Endothelial cell of umbilical vein (primary cell): ENCODE measurements around the gene PSMB5. TPM values are rescaled to one million over a fixed set of nuclear protein-coding genes. Genes with fewer than 3 reads are reported as not detected.

Experiments used
- BruUV-seq: library from RNA; stranded (reverse); fragments of 400-500 nt; replicated peaks from 2 replicates; lab custom pipeline; 2021; lab: Mats Ljungman, UMichigan
- CTCF ChIA-PET: fragments of 300-600, 350-600 bp; sonication (Branson Sonifier 250); formaldehyde crosslinking; loops from one replicate; lab custom pipeline; 2021; ENCODE audit warnings: antibody characterized with exemption, inconsistent platforms; lab: Charles Lee
- POLR2A ChIA-PET: fragments of 300-600, 350-600 bp; sonication (Branson Sonifier 250); formaldehyde crosslinking; loops from one replicate; lab custom pipeline; 2021; ENCODE audit warnings: antibody characterized with exemption, inconsistent platforms; lab: Charles Lee
- DNase-seq: peaks from one replicate; pipeline ENCODE4 v3.0.0-alpha.2; 2011; ENCODE audit warnings: low read depth, low spot score
- FAIRE-seq: peaks from 2 replicates; lab custom pipeline; 2011; peaks lifted over from hg19 to GRCh38; lab: Jason Lieb, UNC
- H2AFZ ChIP-seq: 2 replicates; pipeline ENCODE4 v1.6.0; 2012; ENCODE audit warnings: low read depth, low read length, control low read depth, inconsistent platforms
- H3K27ac ChIP-seq: 2 replicates; pipeline ENCODE4 v1.5.1; 2011; ENCODE audit warnings: low read depth, mild to moderate bottlenecking, control low read depth, low read length, moderate library complexity; ENCODE audit not compliant: insufficient read depth
- H3K27me3 ChIP-seq, 2 experiments: 2 replicates each; pipeline versions ENCODE4 v1.6.0 to v1.6.1; 2011; ENCODE audit warnings: low read length in 2 of 2, mixed read lengths in 1 of 2; ENCODE audit not compliant: control insufficient read depth in 2 of 2, insufficient read depth in 2 of 2
- H3K36me3 ChIP-seq, 2 experiments: 2 replicates in 1 of 2; 3 replicates in 1 of 2; pipeline ENCODE4 v1.5.1; 2011; ENCODE audit warnings: low read length in 2 of 2, mild to moderate bottlenecking in 1 of 2, moderate library complexity in 1 of 2; ENCODE audit not compliant: control insufficient read depth in 2 of 2, insufficient read depth in 2 of 2; ENCODE audit errors: extremely low read depth in 1 of 2
- H3K4me1 ChIP-seq: 3 replicates; pipeline ENCODE4 v1.5.1; 2011; ENCODE audit warnings: mild to moderate bottlenecking, low read length; ENCODE audit not compliant: control insufficient read depth, insufficient read depth; ENCODE audit errors: extremely low read depth
- H3K4me2 ChIP-seq: 2 replicates; pipeline ENCODE4 v1.6.1; 2011; ENCODE audit warnings: low read length, control low read depth, mixed read lengths; ENCODE audit not compliant: insufficient read depth
- H3K4me3 ChIP-seq, 3 experiments: fragments of 200-600 bp in 1 of 3; sonication (generic), shearing (Covaris generic) in 1 of 3; replicated peaks in 1 of 3; 2 replicates each; pipeline ENCODE4 v1.5.1; 2011 to 2016; ENCODE audit warnings: control low read depth in 3 of 3, low read length in 3 of 3, mild to moderate bottlenecking in 2 of 3, inconsistent platforms in 1 of 3, low read depth in 1 of 3, moderate library complexity in 1 of 3; ENCODE audit not compliant: insufficient read depth in 1 of 3
- H3K79me2 ChIP-seq: 2 replicates; pipeline ENCODE4 v1.6.0; 2012; ENCODE audit warnings: low read length, inconsistent platforms; ENCODE audit not compliant: control insufficient read depth, insufficient read depth
- H3K9ac ChIP-seq: replicated peaks from 2 replicates; pipeline ENCODE3; 2011; ENCODE audit warnings: low read length, control low read depth; ENCODE audit not compliant: insufficient read depth; ENCODE audit errors: extremely low read depth
- H3K9me1 ChIP-seq: replicated peaks from 3 replicates; pipeline ENCODE4 v1.6.0; 2011; ENCODE audit warnings: mild to moderate bottlenecking, low read length; ENCODE audit not compliant: control insufficient read depth, insufficient read depth; ENCODE audit errors: extremely low read depth
- H3K9me3 ChIP-seq: replicated peaks from 2 replicates; pipeline ENCODE4 v1.5.1; 2012; ENCODE audit warnings: low read length, inconsistent platforms; ENCODE audit not compliant: control insufficient read depth, insufficient read depth
- H4K20me1 ChIP-seq: replicated peaks from 2 replicates; pipeline ENCODE3; 2011; ENCODE audit warnings: mild to moderate bottlenecking, low read length; ENCODE audit not compliant: control insufficient read depth, insufficient read depth; ENCODE audit errors: extremely low read depth
- CTCF ChIP-seq, 2 donors: IDR thresholded peaks; 1 replicate in 1 of 2; 2 replicates in 1 of 2; pipeline ENCODE4 v1.5.1; 2011; ENCODE audit warnings: low read length in 2 of 2, mild to moderate bottlenecking in 2 of 2, moderate library complexity in 2 of 2, control low read depth in 1 of 2, inconsistent platforms in 1 of 2, low read depth in 1 of 2; ENCODE audit not compliant: insufficient read depth in 1 of 2; ENCODE audit errors: extremely low read depth in 1 of 2
- FOS ChIP-seq: IDR thresholded peaks from 2 replicates; pipeline ENCODE4 v1.6.1; 2011; ENCODE audit warnings: mild to moderate bottlenecking, low read length, moderate library complexity, borderline replicate concordance; ENCODE audit not compliant: insufficient read depth
- GATA2 ChIP-seq: IDR thresholded peaks from 2 replicates; pipeline ENCODE4 v1.7.0; 2011; ENCODE audit warnings: low read depth, mild to moderate bottlenecking, moderate library complexity, mixed read lengths, low read length; ENCODE audit not compliant: insufficient read length, insufficient read depth
- dilution Hi-C: fragments of 300-500 bp; cut with MboI; formaldehyde crosslinking; loops from one replicate; pipeline ENCODE4 v1.15.0; 2019; ENCODE audit warnings: low sequenced_read_pairs; ENCODE audit not compliant: extremely low pct_ligation_motif_present
- intact Hi-C: fragments of 100-400 bp; cut with micrococcal nuclease; formaldehyde crosslinking; loops from one replicate; pipeline ENCODE4 v1.10.0; 2022
- polyA plus RNA-seq, 4 experiments: library from polyadenylated mRNA; depleted of rRNA in 3 of 4; stranded (reverse) in 3 of 4; unstranded in 1 of 4; fragments of >200 nt; gene quantifications; 2 replicates each; pipeline versions ENCODE4 v1.2.1 to v1.2.3, GENCODE V29; 2011 to 2012; ENCODE audit warnings: missing spikeins in 1 of 4
- total RNA-seq: library from RNA; stranded (reverse); gene quantifications from 2 replicates; pipeline ENCODE4 v1.2.3, GENCODE V29; 2021

PSMB5 gene
- total and polyA plus RNA-seq, 2 donors (not counting 3 experiments of a cell fraction or from before 2014, with no cell fraction given), result 236 to 464 TPM

GRCh38 chr14:23035303-23036144 is 824 bp upstream of the PSMB5 start:
- H3K27ac ChIP-seq, result peak overlapping the region; percentile 88
- DNase-seq (no peak), FAIRE-seq (peak; percentile 24)
- dilution Hi-C loops (no loop called here), intact Hi-C loops (loop anchor here (1.0 to 2.0 kb wide), 3 partner anchors 12 to 29 kb away; no protein-coding TSS in a partner anchor)
- H3K27me3 ChIP-seq, result no peaks in the 10 kb centered on the region
- TSS peak; percentile 66 for BruUV-seq
- TF ChIP-seq FOS (no peak), CTCF (IDR thresholded peaks at IDR 0.05; ENCODE audit: extremely low read depth in 1 of 2, insufficient read depth in 1 of 2, low read depth in 1 of 2, low read length in 2 of 2) (no peak), GATA2 (no peak)
- H3K4me2 ChIP-seq, result peak overlapping the region; percentile 66
- H3K4me3 ChIP-seq, result peak overlapping the region in 1 of 3 experiments; percentile 88
- CTCF ChIA-PET, result interaction anchor here (1.0 to 4.4 kb wide), 3 partner anchors 23 to 49 kb away, joined by 4 to 23 read pairs (median 8); no protein-coding TSS in a partner anchor
- H3K4me1 ChIP-seq, result peaks cover 12% of the 10 kb centered on the region
- H3K36me3 ChIP-seq, result peaks cover 8 to 9% of the 10 kb centered on the region in 2 experiments
- H3K9ac ChIP-seq, result peak overlapping the region; percentile 93
- H4K20me1 ChIP-seq, result no peaks in the 10 kb centered on the region
- POLR2A ChIA-PET, result no interaction called here
- H2AFZ ChIP-seq, result peak overlapping the region; percentile 88
- peaks cover 25% of the 10 kb centered on the region for H3K79me2 ChIP-seq
- H3K9me3 ChIP-seq, result no peaks in the 10 kb centered on the region
- H3K9me1 ChIP-seq, result no peaks in the 10 kb centered on the region
